ENCODE measurements around the gene CERK.
"Not testable (repeated sequence)": the region's sequence is repeated elsewhere in the genome, so short reads cannot be mapped to it uniquely, and the experiment has no call there.

CERK gene

GRCh38 chr22:46657996-46658947 lies 79.8 kb downstream of the CERK start:
- no peak for DNase-seq

- no peak for DNase-seq
These were observed 80.4 kb downstream of the CERK start for GRCh38 chr22:46657655-46657953.

- DNase-seq, result no peak
These were observed 81.0 kb downstream of the CERK start for GRCh38 chr22:46656856-46657654.

GRCh38 chr22:46655861-46656608 lies 82.0 kb downstream of the CERK start:
- DNase-seq, result no peak

GRCh38 chr22:46654927-46655595 lies 83.0 kb downstream of the CERK start:
- no peak for DNase-seq

GRCh38 chr22:46654426-46654825 lies 83.6 kb downstream of the CERK start:
- no peak for DNase-seq

- DNase-seq, result no peak
These were observed 84.5 kb downstream of the CERK start for GRCh38 chr22:46653596-46653995.

- DNase-seq, result peak; percentile 15
These were observed 85.2 kb downstream of the CERK start for GRCh38 chr22:46652847-46653331.

- DNase-seq, result no peak
These were observed 85.8 kb downstream of the CERK start for GRCh38 chr22:46652081-46652846.

- no peak for DNase-seq
These were observed 86.7 kb downstream of the CERK start for GRCh38 chr22:46651316-46651715.

- DNase-seq, result no peak
These were observed 87.8 kb downstream of the CERK start for GRCh38 chr22:46650078-46650810.

GRCh38 chr22:46649141-46650077 lies 88.6 kb downstream of the CERK start:
- peak; percentile 81 for DNase-seq

- not testable (repeated sequence) for DNase-seq
These were observed 89.7 kb downstream of the CERK start for GRCh38 chr22:46648225-46648820.

- no peak for DNase-seq
These were observed 91.4 kb downstream of the CERK start for GRCh38 chr22:46646531-46647215.

- DNase-seq, result not testable (repeated sequence)
These were observed 95.1 kb downstream of the CERK start for GRCh38 chr22:46642840-46643480.

GRCh38 chr22:46641811-46642266 lies 96.2 kb downstream of the CERK start:
- no peak for DNase-seq

GRCh38 chr22:46640293-46641055 lies 97.6 kb downstream of the CERK start:
- DNase-seq, result no peak
